Activated CD8-positive, alpha-beta memory T cell treated with anti-CD3 and anti-CD28 coated beads, Interleukin-2, amount 50 U/mL, for 48 hours (primary cell): ENCODE data around the gene COQ4.

Experiments used
- DNase-seq: peaks from one replicate; pipeline ENCODE4 v3.0.0-alpha.2; 2020

Gene COQ4

DNA sequence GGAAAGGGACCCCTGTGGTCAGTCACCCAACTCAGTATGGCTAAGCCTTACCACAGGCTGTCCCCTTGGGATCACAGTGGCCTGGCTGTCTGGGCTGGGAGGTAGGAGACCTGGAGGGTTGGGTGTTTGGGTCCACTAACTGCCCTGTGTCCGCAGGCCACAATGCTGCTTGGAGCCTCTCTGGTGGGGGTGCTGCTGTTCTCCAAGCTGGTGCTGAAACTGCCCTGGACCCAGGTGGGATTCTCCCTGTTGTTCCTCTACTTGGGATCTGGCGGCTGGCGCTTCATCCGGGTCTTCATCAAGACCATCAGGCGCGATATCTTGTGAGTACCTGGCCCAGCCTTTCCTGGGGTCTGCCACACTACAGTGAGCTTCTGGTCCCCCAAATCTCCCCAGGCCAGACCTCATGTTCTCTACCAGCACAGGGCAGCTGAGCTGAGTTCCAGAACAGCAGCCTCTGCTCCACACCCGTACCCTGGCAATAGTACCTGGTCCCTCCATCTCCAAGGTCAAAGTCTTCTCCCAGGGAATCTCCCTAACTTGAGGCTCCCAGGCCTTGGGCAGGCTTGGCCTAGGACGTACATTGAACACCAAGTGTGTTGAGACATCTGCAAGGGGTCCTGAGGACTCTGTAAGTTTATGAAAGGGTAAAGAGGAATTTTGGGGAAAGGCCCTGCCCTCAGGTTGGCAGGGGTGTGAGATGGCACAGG, 20.5 kb downstream of the COQ4 start:
- DNase-seq: no peak

DNA sequence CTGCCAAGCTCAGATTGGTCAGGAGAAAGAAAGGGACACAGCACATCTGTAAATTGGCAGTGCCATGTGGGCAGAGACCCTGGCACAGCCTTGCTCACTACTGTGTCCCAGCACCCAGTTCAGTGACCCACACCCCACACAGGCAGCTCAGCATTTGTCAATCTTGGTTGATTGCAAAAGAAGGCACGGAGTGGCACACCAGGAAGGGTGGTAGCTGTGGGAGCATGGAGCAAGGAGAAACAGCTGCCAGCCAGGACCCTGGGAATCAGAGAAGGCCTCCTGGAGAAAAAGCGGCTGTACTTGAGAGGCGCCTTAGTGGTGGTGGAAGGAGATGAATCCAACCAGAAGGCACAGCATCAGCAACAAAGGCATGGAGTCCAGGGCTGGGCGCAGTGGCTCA, 21.2 kb downstream of the COQ4 start:
- DNase-seq: no peak

DNA sequence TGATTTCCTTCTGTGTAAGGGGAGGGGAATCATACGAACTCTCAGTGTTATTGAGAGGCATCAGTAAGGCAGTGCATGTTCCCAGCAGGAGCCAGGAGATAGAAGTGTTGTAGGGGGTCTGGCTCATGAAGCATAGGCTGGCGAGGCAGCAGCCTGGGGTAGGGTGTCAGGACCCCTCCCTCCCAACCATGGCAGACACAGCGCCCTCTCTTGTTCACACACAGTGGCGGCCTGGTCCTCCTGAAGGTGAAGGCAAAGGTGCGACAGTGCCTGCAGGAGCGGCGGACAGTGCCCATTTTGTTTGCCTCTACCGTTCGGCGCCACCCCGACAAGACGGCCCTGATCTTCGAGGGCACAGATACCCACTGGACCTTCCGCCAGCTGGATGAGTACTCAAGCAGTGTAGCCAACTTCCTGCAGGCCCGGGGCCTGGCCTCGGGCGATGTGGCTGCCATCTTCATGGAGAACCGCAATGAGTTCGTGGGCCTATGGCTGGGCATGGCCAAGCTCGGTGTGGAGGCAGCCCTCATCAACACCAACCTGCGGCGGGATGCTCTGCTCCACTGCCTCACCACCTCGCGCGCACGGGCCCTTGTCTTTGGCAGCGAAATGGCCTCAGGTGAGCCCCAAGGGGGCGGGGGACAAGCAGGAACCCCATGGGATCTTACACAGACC, 22.4 kb downstream of the COQ4 start:
- DNase-seq: no peak

DNA sequence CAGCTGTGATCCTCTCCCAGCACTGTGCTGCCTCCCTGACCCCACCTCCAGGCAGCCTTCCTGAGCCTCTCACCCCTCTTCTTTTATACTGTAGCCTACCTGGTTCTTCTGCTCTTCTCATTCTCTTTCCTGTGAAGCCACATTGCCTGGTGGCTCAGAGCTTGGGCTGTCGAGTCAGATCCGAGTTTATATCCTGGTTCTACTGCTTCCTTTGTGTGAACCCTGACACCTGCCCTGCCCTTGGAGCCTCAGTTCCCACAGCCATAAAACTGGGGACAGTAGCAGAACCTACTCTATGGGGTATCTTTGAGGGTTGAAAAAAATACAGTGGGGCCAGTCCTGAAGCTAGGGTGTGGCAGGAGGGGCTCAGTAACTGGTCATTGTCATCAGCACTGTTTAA, 26.5 kb downstream of the COQ4 start:
- no peak for DNase-seq

DNA sequence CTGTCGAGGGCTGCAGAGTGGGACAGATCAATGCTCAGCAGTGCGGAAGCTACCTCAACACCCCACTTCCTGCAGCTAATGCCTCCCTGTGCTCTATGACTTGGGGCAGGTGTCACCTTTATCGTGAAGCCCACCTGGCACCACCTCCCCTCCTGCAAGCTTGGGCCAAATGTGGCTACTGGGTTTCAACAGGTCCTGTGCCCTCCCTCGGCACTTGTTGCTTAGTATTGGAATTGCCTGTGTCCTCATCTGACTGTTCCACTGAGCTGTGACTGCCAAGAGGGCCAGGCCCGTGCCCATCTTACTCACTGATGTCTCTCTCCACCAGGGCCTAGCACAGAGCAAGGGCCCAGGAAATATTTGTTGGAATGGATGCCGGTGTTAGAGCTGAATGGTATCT, 27.1 kb downstream of the COQ4 start:
- no peak for DNase-seq

DNA sequence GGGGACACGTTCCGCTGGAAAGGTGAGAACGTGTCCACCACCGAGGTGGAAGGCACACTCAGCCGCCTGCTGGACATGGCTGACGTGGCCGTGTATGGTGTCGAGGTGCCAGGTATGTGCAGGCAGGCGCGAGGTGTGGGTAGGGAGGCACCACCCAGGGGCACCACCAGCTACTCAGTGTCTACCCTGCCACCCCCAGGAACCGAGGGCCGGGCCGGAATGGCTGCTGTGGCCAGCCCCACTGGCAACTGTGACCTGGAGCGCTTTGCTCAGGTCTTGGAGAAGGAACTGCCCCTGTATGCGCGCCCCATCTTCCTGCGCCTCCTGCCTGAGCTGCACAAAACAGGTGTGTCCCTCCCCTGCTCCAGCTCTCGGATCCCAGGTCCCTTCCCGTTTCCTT, 32.8 kb downstream of the COQ4 start:
- no peak for DNase-seq

DNA sequence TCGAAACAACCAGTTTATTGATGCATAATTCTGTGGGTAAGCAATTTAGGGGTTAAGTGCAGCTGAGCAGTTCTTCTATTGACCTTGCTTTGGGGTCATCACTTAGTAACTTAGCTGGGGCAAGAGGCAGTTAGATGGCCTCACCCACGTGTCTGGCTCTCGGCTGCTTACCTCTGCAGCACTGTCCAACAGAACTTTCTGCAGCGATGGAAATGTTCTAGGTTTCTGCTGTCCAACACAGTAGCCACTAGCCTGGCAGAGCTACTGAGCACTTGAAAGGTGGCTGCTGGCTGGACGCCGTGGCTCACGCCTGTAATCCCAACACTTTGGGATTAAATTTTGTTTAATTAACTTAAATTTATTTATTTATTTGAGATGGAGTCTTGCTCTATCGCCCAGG, 35.5 kb downstream of the COQ4 start:
- DNase-seq: no peak

DNA sequence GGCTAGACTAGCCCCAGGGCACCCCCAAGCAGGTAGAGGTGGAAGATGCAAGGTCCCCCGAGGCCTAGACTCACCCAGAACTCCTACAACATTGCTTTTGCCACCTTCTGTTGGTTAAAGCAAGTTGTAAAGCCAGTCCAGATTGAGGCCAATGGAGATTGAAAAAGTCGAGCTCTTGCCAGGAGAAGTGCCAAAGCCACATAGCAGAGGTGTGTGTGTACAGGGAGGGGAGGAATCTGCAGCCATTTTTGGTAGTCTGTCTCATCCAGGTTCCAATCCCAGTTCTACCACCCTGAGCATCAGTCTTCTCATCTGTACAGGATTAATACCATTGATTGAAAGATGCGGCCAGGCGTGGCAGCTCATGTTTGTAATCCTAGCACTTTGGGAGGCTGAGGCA, 36.2 kb downstream of the COQ4 start:
- no peak for DNase-seq

DNA sequence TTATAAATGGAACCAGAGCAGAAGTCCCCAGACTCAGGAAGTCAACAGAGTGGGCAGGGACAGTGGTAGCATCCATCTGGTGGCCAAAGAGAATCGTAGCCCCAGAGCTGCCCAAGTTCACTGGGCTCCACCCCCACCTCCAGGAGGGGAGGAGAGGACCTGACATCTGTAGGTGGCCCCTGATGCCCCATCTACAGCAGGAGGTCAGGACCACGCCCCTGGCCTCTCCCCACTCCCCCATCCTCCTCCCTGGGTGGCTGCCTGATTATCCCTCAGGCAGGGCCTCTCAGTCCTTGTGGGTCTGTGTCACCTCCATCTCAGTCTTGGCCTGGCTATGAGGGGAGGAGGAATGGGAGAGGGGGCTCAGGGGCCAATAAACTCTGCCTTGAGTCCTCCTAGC, 38.2 kb downstream of the COQ4 start:
- DNase-seq: no peak

DNA sequence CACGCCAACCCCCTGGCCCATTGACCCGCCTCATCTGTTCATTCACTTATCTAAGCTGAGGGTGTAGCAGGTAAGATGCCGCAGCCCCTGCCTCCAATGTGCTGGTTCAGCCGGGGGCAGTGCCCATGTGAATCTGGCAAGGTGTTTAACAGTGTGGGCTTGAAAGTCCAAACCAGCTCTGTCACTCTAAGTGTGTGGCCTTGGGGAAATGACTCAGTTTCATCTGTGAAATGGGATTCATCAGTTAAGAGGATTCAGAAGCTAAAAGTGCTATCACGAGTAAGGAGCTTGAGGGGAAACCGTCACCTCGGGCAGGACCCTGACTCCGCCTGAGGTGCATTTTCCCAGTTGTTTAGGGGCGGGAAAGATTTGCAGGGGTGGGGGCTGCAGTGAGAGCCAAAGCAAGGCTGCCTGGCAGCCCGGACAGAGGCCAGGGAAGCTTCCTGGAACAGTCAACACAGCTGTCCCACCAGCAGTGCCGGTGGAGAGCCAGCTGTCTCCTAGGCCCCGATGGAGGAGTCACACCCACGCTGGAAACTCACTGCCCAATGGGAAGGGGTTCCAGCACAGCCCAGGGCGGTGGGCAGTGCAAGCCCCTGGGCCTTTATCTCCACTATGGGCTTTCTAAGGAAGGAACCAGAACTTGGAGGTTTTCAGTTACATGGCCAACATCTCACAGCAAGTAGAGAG, 38.8 kb downstream of the COQ4 start:
- DNase-seq: no peak

DNA sequence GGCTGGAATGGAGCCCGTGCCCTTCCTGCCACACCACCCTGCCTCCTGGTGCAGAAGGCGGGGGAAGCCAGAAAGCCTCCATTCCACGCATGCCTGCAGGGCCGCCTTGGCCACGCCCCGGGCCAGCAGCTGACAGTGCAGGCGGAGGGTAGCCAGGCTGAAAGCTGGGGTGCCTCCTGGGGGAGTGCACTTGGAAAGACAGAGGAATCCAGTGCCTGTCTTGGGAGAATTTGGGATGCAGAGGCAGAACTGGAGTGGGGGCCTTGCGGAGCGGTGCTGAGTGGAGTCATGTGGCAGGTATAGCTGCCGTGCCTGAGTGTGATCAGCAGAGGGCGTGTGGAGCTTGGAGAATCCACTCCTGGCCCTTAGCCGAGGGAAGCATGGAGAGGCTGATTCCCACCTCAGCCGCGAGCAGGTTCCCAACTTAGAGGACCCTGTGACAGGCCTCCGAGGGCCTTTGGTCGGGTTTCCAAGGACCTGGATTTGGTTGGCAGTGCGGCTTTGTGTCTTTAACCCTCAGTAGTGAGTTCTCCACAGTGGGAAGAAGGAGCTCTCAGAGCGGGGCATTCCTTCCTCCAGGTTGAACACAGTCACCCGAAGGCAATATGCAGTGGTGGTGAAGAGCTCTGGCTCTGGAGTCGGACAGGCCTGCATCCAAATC, 39.5 kb downstream of the COQ4 start:
- DNase-seq: peak; percentile 84

DNA sequence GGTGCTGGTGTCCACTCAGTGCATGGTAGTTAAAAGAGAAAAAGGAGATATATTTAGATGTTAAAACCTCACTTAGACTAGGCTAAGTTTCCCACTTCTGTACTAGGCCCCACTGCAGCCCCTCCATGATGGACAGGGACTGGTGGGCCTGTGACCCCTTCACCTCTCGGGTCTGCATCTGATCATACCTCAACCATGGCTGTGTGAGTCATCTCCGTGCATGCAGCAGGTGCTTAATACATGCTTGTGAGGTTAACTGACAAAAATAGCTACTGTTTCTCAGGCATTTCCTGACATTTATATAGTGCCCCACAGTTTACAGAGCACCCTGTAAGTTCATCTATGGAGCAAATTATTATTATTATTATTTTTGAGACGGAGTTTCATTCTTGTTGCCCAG, 40.1 kb downstream of the COQ4 start:
- DNase-seq: no peak

DNA sequence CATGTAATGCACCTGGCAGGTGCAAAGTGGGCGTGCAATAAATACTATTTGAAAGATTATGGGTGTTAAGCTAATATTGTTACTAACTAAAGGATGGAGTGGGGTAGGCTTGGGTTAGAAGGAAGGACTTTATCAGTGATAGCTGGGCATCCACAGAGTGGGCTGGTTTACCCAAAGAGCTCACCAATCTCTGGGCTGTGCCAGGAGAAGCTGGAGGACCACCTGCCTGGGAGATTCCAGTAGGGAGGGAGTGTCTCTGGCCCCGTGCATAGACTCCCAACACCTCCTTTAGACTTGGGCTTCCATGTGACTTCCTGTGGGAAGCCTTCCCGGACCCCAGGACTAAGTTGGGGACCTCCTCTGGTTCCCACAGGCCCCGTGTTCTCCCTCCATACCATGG, 42.9 kb downstream of the COQ4 start:
- DNase-seq: no peak

DNA sequence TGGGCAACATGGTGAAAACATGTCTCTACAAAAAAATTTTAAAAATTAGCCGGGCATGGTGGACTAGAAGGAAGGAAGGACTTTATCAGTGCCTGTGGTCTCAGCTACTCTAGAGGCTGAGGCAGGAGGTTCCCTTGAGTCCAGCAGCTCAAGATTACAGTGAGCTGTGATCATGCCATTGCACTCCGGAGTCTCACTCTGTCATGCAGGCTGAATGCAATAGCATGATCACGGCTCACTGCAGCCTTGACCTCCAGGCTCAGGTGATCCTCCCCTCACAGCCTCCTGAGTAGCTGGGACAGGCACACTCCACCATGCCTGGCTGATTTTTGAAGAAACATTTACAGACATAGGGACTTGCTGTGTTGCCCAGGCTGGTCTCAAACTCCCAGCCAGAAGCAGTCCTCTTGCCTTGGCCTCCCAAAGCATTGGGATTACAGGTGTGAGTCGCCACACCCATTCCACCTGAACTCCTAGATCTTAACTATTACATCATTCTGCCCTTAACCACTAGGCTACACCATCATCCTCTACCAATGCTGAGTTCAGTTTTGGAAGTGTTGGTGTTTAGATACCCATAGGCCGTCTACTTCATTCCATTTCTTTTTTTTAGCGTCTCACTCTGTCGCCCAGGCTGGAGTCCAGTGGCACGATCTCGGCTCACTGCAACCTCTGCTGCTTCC, 46.5 kb downstream of the COQ4 start:
- DNase-seq: no peak

DNA sequence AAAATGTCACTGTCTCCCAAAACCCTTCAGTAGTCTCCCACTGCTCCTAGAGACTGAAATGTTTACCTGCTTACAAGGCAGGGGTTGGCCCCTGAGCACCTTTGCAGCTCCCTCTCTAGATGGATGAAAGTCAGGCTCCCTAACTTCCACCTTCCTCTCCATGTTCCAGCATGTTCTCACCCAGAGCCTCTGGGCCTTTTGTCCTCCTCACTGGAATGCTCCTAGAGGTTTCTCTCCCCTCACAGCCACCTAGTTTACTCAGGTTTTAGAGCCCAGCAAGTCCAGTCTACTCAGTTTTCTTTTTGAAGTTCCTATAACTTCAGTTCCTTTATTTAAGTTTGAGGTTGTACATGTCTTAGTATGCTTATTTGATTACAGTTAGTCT, 47.7 kb downstream of the COQ4 start:
- DNase-seq: no peak

DNA sequence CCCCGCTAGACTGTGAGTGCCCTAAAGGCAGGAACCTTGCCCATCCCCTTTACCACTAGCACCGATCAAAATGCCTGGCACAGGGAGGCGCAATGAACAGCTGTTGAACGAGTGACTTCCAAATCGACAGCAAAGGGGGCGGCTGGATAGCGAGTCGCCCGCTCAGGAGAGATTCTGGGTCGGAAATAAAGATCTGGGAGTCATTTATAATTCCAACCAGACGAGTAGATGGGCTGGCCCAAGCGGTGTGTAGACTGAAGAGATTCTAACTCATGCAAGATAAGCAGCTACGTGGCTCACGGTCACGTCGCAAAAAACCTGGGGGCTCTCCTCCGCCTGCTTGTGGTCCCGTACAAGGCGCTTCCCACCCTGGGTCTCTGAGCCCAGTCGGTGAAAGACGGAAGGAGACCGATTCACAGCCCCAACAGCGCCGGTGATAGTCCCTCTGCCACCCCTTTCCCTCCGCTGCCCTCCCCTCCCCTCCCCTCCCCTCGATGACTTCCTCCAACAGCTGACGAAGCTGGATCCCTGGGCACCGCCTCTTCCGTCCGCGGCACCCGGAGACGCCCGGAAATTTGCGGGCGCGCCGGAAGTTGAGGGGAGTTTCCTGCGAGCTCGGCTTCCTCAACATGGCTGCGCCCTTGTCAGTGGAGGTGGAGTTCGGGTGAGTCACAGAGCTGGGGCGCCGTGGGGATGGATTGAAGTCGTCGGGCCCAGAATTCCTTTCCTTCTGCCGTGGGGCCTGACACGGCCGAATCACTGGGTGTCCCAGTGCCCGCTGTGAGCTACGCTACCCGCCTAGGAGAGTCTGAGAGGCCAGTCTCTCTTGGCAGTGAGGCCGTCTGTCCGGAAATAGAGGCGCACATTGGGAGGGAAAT, 48.4 kb downstream of the COQ4 start, which contains the start of gene URM1:
URM1 (plus strand) TSS at position 623 of the 878 bp plus-strand sequence; CDS start at position 630, 7 bp downstream.
- peak; percentile 97 for DNase-seq

DNA sequence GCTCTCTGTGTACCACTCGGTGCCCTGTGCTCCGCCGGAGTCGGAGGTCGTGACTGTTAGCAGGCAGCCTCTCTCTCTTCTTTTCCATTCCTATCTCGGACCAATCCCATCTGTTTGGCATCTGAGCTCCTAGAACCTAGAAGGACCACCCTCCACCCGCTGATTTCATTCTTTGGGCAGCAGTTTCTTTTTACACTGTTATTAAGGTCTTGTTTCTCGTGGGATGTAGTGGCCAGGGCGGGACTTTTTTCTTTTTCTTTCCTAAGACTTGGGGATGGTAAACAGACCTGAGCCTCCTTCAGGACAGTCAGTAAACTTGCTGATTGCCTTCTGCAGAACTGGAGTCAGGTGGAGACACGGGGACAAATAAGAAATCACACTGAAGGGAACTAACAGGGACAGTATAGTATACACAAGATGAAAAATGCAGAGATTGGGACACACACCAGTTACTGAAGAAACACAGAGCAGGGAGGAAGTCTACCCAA, 49.0 kb downstream of the COQ4 start:
- no peak for DNase-seq

DNA sequence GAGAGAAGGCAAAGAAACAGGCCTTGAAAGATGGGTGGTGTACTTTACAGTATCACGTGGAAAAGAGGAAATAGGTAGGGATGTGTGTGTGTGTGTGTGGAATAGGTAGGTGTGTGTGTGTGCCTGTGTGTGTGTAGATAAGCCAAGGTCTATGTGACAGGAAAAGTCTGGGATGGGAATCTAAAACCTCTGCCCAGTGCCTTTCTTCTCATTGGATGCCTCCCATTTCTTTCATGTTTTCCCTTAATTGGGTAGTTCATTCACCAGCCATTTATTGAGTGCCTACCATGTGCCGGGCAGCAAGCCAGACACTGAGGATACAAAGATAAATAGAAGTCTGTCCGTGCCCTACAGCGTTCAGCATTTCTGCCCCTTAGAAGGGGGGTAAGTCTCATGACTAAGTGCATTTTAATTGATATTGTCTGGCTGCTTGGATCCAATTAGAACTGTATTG, 49.6 kb downstream of the COQ4 start:
- no peak for DNase-seq

DNA sequence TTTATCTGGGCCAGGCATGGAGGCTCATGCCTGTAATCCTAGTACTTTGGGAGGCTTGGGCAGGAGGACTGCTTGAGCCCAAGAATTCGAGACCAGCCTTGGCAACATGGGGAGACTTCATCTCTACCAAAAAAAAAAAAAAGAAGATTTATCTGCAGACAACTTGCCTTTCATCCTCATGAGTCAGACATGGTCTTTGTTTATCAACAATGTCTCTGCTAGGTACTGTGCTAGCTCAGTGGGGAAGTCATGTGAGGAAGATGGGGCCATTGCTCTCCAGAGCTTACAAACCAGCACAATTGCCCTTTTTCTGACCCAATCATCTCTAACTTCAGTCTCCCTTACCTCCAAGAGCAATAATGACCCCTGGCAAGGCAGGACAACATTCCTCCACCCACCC, 50.1 kb downstream of the COQ4 start:
- no peak for DNase-seq

DNA sequence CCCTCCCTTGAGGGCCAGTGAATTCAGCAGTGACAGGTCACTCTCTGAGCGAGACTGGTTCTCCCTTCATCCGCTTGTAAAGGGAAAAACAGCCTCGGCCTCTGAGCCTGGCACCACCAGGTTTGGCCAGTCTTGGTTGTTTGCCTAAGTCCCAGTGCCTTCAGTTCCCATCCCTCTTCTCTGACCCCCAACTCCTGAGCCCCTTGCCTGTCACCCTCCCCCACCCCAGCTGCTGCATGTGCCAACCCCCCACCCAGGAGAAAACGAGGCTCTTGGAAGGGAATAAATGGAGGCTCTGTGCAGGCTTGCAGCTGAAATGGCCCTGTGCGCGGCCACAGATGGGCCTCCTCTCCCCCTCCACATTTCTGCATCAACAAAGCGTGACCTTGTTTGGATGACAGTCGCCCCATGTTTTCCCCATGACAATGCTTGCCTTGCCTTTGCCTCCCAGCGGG, 51.6 kb downstream of the COQ4 start:
- DNase-seq: no peak

DNA sequence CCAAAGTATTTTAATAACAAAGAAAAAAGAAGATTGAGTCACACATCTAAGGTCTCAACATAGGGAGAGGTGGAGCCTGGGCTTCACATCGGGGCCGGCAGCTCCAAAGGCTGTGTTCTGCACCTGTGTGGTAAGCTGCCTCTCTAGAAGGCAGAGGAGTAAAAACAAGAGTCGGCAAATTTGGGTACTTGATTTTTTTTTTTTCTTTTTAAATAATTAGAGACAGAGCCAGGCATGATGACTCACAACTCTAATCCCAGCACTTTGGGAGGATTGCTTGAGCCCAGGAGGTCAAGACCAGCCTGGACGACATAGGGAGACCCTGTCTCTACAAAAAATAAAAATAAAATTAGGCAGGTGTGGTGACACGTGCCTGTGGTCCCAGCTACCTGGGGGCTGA, 53.2 kb downstream of the COQ4 start:
- no peak for DNase-seq

DNA sequence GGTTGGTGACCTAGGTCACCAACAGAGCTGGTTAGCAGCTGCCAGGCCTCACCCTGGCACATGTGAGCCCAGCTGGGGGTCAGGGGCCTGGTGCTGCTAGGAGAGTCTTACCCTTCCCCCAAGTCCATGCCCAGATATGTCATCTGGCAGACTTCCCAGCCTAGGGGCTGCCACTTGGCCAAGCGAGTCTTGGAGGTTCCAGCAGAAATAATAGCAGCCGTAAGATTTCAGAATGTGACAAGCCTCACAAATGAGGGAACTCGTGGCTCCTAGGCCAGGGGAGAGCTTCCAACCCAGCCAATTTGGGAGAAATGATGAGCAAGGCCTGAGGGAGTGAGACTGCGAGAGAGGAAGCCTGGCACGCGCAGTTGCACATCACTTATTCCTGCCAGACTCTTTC, 59.6 kb downstream of the COQ4 start:
- no peak for DNase-seq
